Type B pancreatic cell (in vitro differentiated cells): ENCODE data around the gene CLEC4M. TPM values are rescaled to one million over a fixed set of nuclear protein-coding genes. Genes with fewer than 3 reads are reported as not detected.

ENCODE experiments used
- DNase-seq: peaks from one replicate; pipeline ENCODE4 v3.0.0; 2021; ENCODE audit warnings: mixed read lengths; ENCODE audit not compliant: unreplicated experiment; ENCODE audit errors: extremely low spot score
- H3K27ac Mint-ChIP-seq: 2 replicates; pipeline ENCODE4 v1.8.0; 2021; ENCODE audit warnings: mild to moderate bottlenecking, mixed read lengths
- H3K27me3 Mint-ChIP-seq: 2 replicates; pipeline ENCODE4 v1.8.0; 2021; ENCODE audit warnings: mixed read lengths
- H3K36me3 Mint-ChIP-seq: 2 replicates; pipeline ENCODE4 v1.8.0; 2021; ENCODE audit warnings: mixed read lengths
- H3K4me1 Mint-ChIP-seq: one replicate; pipeline ENCODE4 v1.8.0; 2021; ENCODE audit warnings: mixed read lengths; ENCODE audit not compliant: unreplicated experiment
- H3K4me3 Mint-ChIP-seq: 2 replicates; pipeline ENCODE4 v1.8.0; 2021; ENCODE audit warnings: mild to moderate bottlenecking, mixed read lengths
- H3K9me3 Mint-ChIP-seq: 2 replicates; pipeline ENCODE4 v1.8.0; 2021; ENCODE audit warnings: mixed read lengths
- total RNA-seq: library from RNA; stranded (reverse); gene quantifications from 2 replicates; pipeline ENCODE4 v1.2.1, GENCODE V29; 2021; ENCODE audit warnings: low replicate concordance
- TF ChIP-seq, protein P1 (sequence below): fragments of 200-600 bp; sonication (generic); conservative IDR thresholded peaks from 2 replicates; pipeline ENCODE4 v1.5.0; 2021; ENCODE audit warnings: antibody characterized with exemption, mild to moderate bottlenecking

Gene CLEC4M
- total RNA-seq, 1 donor from 2014 or later: 0.48 TPM

DNA sequence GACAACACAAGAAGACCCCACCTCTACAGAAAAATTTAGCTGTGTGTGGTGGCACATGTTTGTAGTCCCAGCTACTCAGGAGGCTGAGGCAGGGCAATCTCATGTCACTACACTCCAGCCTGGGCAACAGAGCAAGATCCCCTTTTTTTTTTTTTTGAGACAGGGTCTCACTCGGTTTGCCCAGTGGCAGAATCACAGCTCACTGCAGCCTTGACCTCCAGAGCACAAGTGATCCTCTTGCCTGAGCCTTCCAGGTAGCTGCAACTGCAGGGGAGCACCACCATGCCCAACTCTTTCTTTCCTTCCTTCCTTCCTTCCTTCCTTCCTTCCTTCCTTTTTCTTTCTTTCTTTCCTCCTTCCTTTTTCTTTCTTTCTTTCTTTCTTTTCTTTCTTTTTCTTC is 26.9 kb upstream of the CLEC4M start:
- H3K4me3 Mint-ChIP-seq: no peak overlapping the region
- H3K4me1 Mint-ChIP-seq: no peaks in the 10 kb centered on the region
- DNase-seq: no peak
- H3K27ac Mint-ChIP-seq: no peak overlapping the region
- no peaks in the 10 kb centered on the region for H3K9me3 Mint-ChIP-seq
- TF ChIP-seq, protein P1, sequence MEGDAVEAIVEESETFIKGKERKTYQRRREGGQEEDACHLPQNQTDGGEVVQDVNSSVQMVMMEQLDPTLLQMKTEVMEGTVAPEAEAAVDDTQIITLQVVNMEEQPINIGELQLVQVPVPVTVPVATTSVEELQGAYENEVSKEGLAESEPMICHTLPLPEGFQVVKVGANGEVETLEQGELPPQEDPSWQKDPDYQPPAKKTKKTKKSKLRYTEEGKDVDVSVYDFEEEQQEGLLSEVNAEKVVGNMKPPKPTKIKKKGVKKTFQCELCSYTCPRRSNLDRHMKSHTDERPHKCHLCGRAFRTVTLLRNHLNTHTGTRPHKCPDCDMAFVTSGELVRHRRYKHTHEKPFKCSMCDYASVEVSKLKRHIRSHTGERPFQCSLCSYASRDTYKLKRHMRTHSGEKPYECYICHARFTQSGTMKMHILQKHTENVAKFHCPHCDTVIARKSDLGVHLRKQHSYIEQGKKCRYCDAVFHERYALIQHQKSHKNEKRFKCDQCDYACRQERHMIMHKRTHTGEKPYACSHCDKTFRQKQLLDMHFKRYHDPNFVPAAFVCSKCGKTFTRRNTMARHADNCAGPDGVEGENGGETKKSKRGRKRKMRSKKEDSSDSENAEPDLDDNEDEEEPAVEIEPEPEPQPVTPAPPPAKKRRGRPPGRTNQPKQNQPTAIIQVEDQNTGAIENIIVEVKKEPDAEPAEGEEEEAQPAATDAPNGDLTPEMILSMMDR: no peak
- H3K27me3 Mint-ChIP-seq: peaks cover 67% of the 10 kb centered on the region
- no peaks in the 10 kb centered on the region for H3K36me3 Mint-ChIP-seq

GRCh38 chr19:7737215-7737614 is 25.8 kb upstream of the CLEC4M start:
- Mint-ChIP-seq H3K27me3 (peaks cover 62% of the 10 kb centered on the region), H3K4me1 (no peaks in the 10 kb centered on the region), H3K9me3 (no peaks in the 10 kb centered on the region), H3K36me3 (no peaks in the 10 kb centered on the region), H3K27ac (no peak overlapping the region), H3K4me3 (no peak overlapping the region)
- DNase-seq: no peak
- TF ChIP-seq, protein P1: no peak

DNA sequence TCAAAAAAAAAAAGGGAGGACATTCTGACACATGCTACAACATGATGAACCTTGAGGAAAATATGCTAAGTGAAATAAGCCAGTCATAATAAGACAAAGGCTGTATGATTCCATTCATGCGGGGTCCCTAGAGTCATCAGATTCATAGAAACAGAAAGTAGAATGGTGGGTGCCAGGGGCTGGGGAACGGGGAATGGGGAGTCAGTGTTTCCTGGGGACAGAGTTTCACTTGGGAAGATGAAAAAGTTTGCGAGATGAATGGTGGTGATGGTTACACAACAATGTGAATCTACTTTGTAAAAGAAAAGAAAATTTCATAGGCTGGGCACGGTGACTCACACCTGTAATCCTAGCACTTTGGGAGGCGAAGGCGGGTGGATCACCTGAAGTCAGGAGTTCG is 25.0 kb upstream of the CLEC4M start:
- no peaks in the 10 kb centered on the region for H3K36me3 Mint-ChIP-seq

DNA sequence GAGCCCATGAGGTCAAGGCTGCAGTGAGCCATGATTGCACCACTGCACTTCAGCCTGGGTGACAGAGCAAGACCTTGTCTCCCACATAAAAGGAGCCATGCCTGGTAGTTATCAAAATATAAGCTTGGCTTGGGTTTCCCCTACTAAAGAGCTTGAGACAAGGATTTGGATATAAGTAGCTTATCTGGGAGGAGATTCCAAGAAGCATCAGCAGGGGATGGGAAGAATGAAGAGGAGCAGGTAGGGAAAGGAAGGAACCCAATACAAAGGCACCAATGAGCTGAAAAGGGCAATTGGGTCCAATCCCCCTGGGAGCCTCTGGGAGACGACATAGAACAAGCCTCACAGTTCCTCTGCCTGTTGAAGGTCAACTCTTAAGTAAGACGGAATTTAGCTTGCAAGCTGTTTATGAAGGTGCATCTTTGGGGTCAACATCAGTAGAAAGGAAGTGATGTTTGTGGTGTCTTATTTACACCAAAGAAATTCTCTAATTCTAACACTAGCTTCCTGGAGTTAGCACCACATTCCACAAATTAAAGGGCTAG is 23.8 kb upstream of the CLEC4M start:
- Mint-ChIP-seq H3K27me3 (peaks cover 57% of the 10 kb centered on the region), H3K4me1 (no peaks in the 10 kb centered on the region), H3K36me3 (no peaks in the 10 kb centered on the region), H3K4me3 (no peak overlapping the region), H3K9me3 (no peaks in the 10 kb centered on the region), H3K27ac (no peak overlapping the region)
- no peak for DNase-seq
- TF ChIP-seq, protein P1: no peak

More for the DNA sequence above, 25.0 kb upstream of the CLEC4M start:
- Mint-ChIP-seq H3K27me3 (peaks cover 58% of the 10 kb centered on the region), H3K27ac (no peak overlapping the region), H3K4me1 (no peaks in the 10 kb centered on the region), H3K9me3 (no peaks in the 10 kb centered on the region), H3K4me3 (no peak overlapping the region)
- TF ChIP-seq, protein P1: no peak
- no peak for DNase-seq

DNA sequence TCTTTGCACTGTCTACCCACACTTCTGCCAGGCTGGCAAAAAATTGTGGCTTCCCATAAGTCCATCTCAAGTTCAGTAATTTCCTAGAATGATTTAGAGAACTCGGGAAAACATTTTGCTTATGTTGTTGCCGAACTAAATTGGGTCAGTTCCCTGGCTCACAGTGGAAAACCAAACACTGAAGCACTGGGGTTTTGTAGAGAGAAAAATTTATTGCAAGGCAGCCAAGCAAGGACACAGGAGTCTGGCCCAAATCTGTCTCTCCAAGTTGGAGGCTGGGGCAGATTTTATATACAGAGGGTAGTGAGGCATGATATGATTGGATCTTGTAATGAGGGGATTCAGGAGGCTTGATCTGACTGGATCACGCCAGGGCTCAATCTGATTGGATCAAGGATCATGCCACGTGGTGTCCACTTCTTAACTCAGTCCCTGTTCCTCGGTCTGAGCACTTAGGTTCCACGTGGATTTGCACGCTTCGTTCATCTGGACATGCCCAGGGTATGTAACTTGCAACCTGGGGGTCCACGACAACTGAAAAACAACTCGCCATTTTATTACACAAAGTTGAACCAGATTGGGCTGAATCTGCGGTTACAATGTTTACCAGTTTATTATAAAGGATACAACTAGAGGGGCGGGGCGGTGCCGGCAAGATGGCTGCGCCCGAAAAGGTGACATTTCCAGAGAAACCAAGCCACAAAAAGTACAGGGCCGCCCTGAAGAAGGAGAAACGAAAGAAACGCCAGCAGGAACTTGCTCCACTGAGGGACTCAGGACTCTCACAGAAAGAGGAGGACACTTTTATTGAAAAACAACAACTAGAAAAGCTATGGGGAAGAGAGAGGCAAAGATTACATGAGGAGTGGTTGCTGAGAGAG is 23.0 kb upstream of the CLEC4M start:
- no peak overlapping the region for H3K4me3 Mint-ChIP-seq
- H3K36me3 Mint-ChIP-seq: no peaks in the 10 kb centered on the region
- H3K4me1 Mint-ChIP-seq: no peaks in the 10 kb centered on the region
- H3K27ac Mint-ChIP-seq: no peak overlapping the region
- H3K9me3 Mint-ChIP-seq: no peaks in the 10 kb centered on the region
- peaks cover 53% of the 10 kb centered on the region for H3K27me3 Mint-ChIP-seq
- TF ChIP-seq, protein P1: no peak
- DNase-seq: no peak
